ENCODE results near the gene RAB6B.

The RAB6B gene

DNA sequence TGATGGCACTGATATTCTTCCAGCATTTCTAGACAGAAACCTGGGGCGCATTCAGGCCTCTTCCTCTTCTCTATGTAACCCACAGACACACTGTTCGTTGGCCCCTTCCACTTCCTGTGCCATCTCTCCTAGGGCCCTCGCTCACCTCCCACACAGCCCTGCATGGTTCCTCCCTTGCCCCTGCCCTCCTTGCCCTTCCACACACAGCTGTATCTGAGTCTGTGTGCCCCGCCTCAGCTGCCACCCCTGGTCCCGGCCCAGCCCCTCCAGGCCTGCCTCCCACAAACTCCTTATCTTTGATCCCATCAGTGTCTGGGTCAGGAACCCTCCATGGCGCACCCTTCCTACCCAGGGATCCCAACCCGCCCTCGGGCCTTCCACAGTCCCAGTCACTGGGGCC lies 37.9 kb downstream of the RAB6B start:
- no peak for DNase-seq (ENCODE audit: low read depth in 2 of 2)

DNA sequence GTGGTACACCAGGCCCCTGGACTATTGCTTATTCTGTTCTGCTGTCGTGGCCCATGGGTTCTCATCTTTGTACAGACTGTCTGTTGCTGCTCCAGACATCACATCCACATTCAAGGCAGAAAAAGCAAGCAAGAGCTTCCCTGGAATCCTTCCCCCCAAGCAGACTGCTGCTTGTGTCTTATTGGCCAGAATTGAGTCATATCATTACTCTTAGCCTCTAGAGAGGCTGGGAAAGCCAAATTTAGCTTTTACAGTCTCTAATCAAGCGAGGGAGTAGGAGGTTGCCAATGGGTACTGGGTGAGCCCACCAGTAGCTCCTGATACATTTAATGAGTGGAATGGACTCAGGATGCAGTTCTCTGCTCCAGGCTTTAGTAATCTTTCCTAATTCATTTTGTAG lies 39.4 kb downstream of the RAB6B start:
- DNase-seq (ENCODE audit: low read depth in 2 of 2), result no peak

DNA sequence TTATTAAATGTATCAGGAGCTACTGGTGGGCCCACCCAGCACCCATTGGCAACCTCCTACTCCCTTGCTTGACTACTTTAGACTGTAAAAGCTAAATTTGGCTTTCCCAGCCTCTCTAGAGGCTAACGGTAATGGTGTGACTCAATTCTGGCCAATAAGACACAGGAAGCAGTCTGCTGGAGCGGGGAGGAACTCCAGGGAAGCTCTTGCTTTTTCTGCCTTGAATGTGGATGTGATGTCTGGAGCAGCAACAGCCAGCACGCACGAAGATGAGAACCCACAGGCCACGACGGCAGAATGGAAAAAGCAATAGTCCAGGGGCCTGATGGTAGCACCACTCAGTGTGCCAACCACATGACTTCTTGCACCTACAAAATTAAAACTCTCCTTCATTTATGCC lies 39.9 kb downstream of the RAB6B start:
- DNase-seq (ENCODE audit: low read depth in 2 of 2), result no peak

DNA sequence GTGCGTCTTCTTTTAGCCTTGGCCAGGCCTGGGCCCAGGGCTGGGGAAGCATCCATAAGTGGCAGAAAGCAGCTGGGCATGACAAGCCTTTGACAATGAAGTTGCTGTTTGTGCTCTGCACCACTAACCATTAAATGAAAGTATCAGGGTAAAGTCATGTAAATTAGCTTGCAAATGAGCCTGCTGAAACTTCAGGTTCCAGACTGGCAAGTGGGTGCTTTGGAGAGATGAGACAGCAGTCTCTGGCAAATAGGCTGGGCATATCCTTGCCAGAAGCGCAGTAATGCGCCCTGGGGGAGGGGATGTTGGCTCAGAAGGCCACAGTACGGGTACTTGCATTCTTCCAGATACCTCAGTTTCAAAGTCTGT lies 40.7 kb downstream of the RAB6B start:
- DNase-seq (ENCODE audit: low read depth in 2 of 2), result no peak

DNA sequence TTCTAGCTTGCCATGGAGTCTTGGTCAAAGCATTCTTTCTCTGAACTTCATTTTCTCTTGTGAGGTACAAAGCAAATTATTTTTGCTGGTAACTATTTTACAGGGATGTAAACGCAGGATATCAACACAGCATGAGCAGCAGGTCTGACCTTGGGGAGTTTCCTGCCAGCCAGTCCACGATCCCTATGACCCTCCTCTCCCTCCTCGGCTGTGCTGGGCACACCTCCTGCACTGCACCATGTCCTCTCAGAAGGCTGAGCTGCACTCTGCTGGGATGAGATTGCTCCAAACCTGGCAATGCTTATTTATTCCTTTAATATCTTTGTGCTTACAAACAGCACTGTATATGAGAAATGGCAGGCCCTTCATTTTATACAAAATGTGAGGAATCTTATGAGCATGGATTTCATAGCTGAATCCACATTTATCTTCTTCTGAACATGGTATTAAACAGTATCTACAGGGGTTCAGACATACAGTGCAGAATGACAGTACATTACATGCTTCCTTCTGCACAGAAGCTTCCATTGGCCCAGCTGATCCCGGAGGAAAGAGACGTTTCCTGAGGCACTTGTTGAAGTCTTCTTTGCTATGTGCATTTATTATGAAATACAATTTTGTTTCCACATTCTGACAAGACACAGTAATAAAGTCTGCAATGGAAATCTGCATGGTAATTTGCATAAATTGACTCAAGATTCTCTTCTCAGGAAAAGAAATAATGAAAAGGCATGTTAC lies 41.2 kb downstream of the RAB6B start:
- DNase-seq (ENCODE audit: low read depth in 2 of 2), result no peak

DNA sequence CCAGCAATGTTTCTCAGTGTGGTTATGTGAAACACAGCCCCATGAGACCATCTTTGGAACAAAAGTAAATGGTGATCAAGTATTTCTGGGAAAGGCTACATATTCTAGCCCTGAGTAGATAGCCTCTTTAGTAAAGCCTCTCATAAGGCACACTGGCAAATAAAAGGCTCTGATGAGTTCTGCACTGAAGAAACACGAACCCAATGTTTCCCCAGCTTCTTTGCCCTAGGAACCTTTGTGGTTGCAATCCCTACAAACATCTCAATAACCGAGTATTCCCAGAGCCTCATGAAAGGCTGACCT lies 41.8 kb downstream of the RAB6B start:
- no peak for DNase-seq (ENCODE audit: low read depth in 2 of 2)

DNA sequence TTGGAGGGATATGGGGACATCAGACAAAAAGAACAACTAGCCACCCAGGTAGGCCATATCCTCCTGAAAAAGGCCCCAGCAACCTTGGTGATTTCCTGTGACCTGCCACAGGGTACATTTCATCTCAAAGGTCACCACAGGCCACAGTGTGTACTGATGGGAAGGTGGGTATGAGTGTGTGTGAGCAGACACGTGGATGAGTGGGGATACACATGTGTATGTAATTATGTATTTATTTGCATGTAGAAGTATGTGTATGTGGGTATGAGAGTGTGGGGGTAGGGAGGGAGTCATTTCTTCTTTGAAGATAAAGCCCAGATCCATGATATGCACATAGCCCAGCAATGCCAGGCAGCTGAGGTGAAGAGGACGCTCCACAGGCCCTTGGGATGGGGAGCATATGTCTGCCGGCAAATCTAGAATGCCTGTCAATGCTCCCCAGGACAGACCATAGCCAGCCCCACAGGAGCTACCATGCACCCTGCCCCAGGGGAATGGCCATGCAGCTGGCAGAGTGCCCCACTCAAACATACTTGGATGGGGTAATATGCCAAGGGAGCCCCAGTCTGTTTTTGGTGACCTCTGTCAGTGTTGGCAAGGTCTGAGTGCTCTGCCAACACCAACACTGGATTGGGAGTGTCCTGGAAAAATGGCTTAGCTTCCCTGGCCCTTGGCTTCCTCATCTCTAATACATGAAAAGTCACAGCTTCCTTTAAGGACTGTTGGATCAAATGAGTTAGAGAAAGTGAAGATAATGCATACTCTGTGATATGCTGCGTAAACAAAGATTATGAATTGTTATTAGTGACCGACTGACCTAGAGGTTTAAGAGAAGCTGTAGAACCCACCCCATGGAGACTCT lies 42.4 kb downstream of the RAB6B start:
- no peak for DNase-seq (ENCODE audit: low read depth in 2 of 2)

DNA sequence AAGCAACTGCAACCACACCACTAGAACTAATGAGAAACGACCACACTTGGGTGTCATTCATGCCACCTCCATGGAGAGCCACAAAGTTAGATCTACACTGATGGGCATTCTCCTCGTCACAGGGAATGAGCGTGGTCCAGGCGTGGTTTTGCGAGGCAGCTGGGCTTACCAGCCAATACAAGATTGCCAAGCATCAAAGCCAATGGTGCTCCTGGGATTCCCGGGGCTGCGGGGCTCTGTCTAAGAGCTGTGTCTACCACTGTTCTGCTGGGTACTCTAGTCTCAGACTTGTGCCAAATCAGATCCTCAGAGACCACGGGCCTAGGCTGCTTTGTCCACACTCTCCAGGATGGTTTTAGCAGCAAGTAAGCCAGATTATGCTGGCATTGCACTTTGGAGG lies 43.8 kb downstream of the RAB6B start:
- no peak for DNase-seq (ENCODE audit: low read depth in 2 of 2)

DNA sequence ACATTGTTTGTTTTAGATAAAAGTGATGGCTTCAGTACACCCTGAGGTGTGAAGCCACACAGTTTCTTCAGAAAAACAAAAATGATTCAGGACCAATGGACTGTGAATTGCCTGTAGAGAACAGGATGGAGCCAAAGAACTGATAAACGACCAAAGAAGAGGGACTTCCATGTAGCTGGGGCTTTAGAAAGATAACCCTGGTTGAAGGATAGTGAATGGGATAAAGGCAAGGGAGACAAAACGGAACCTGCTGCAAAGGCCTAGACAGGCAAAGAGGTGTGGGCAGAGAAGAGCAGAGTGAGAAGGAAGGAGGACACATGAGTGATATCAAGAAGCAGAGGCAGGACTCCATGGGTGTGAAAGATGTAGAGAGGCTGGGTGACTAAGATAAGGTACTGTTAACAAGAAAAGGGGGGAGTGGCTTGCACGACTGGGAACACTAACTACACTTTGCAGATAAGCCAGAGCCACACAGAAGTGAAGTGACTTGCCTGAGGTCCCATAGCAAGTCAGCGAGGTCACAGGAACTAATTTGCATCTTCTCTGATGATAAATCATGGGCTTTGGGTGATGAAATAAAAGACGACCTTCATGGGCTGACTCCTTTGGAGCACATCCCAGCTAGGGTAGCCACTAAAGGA lies 44.3 kb downstream of the RAB6B start:
- DNase-seq (ENCODE audit: low read depth in 2 of 2), result peak; percentile 4

DNA sequence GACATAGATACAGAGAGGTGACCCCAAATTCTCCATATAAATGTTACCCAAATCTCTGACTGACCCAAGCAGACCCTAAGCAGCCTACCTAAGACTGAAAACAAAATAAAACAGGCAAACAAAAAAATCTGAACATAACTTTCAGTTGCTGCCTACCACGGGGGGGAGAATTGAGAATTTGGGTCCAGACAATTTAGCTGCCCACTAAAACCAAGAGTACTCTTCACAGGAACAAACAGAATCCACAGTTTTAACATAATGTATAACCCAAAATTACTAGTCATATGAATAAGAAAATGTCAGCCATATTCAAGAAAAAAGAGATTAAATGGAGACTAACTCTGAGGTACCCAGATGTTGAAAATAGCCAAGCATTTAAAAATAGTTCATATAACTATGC lies 45.6 kb downstream of the RAB6B start:
- DNase-seq (ENCODE audit: low read depth in 2 of 2), result no peak

DNA sequence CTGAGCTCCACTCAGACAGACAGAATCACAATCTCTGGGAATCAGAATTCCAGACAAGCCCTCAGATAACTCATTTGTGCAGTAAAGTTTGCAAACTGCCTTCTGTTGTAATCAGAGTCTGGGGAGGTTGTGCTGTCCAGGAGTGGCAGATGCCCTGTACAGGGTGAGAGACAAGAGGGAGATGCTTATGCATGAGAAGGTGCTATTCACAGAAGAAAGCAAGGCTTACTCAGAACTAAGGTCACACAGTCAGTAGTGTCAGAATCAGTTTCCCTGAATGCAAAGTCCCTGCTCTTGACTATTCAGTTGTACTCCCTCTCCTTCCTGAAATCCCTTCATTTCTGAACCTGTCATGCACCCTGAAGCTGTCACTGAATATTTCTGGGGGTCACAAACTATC lies 46.3 kb downstream of the RAB6B start:
- DNase-seq (ENCODE audit: low read depth in 2 of 2), result no peak

DNA sequence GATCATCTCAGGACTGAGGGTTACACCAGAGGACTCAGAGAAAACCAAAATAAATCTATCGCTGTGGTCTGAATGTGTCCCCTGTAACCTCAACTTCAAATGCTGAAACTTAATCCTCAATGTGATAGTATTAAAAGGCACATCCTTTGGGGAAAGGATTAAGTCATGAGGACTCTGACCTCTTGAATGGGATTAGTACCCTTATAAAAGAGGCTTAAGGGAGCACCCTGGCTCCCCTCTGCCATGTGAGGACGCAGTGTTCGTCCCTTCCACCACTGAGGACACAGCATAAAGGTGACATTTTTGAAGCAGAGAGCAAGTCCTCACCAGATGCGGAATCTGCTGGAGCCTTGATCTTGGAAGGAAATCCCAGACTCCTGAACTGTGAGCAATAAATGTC lies 50.6 kb downstream of the RAB6B start:
- no peak for DNase-seq (ENCODE audit: low read depth in 2 of 2)

DNA sequence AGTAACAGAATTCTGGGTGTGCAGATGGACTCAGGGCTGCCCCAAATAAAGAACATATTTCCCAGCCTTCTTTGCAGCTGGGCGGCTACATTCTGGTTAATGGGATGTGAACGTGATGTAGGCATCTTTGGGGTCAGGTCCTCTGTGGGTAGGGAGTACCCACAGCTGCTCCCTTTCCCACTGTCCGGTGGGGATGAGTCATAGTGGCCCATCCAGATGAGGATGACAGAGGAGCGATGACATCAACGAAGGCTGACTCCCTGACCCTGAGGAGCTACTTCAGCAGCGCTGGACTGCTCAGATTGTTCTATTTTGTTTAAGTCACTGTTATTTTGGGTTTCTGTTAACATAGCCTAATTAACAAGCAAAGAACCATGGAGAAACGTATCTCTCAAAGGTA lies 52.0 kb downstream of the RAB6B start:
- DNase-seq (ENCODE audit: low read depth in 2 of 2), result no peak

DNA sequence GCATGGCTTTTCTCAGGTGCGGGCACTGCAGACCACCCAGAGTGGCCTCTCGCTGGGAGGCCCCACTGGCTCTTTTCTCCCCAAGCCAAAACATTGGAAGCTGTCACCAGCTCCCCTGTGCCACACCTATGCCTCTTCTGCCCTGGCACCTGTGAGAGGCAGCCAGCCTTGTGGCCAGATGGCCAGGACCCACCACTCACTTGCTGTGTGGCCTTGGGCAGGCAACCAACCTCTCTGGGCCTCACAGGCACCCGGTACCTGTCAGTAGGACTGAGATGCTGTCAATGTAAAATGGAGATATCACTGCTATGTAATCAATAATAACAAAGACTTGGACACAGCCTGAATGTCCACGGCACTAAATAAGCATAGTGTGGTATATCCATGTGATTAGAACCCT lies 53.5 kb downstream of the RAB6B start:
- no peak for DNase-seq (ENCODE audit: low read depth in 2 of 2)

DNA sequence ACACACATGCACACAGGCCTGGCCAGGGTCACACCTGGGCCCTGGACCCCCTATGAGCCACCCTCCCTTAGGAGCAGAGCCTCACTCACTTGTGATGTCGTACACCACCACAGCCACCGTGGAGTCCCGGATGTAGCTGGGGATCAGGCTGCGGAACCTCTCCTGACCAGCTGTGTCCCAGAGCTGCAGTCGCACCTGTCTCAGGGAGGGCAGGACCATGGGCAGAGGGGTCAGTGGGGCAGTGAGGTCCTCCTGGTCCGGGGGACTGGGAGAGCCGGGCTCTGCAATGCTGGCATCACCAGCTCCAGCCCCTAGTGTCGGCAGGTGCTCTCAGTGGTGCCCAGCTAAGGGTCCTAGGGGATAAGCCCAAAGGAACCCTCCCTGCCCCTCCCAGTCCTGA lies 54.5 kb downstream of the RAB6B start:
- DNase-seq (ENCODE audit: low read depth in 2 of 2), result no peak

DNA sequence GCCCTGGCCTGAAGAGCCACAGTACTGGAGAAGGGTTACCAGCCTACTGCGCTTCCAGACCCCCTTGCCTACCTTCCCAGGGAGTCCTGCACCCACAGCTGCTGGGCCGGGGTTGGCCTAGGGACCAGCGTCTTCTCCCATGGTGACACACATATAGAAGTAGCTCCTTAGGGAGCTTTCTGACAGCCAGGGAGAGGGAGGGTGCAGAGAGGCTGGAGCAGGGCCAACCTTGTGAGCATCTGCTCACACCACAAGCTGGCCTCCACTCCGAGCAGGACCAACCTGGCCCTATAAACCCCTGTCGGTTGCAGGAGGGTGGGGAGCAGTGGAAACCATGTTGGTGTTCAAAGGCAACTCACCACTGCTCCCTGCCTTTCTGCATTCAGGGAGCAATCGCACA lies 54.9 kb downstream of the RAB6B start:
- no peak for DNase-seq (ENCODE audit: low read depth in 2 of 2)

DNA sequence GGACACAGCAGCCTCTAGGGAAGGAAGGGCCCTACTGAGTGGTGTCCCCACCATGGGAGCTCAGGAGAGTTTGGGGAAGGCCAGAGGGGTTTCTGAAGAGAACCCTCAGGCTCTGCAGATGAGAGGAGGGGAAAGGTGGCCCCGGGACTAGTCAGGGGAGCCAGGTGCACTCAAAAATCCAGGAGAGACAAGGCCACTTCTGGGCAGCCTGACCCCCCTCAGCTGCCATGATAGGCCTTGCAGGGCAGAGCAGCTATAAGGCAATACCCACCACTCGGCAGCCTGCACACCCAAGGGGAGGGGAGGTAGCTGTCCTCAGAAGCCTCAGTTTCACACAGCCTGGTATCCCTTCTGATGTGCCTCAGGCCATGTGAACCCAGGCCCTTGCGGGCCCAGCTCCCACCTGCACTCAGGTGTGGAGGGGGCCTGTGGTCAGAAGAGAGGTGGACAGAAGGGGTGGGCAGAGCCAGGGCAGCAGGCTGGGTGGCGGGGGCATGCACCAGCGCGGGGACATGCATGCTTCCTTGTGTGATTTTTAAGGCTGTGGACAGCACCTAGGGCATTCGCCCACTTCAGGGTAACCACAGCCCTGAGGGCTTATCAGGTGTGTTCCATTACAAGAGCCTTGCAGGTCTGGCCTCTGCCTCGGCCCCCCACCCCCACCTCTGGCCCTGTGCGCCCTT lies 55.5 kb downstream of the RAB6B start:
- no peak for DNase-seq (ENCODE audit: low read depth in 2 of 2)

DNA sequence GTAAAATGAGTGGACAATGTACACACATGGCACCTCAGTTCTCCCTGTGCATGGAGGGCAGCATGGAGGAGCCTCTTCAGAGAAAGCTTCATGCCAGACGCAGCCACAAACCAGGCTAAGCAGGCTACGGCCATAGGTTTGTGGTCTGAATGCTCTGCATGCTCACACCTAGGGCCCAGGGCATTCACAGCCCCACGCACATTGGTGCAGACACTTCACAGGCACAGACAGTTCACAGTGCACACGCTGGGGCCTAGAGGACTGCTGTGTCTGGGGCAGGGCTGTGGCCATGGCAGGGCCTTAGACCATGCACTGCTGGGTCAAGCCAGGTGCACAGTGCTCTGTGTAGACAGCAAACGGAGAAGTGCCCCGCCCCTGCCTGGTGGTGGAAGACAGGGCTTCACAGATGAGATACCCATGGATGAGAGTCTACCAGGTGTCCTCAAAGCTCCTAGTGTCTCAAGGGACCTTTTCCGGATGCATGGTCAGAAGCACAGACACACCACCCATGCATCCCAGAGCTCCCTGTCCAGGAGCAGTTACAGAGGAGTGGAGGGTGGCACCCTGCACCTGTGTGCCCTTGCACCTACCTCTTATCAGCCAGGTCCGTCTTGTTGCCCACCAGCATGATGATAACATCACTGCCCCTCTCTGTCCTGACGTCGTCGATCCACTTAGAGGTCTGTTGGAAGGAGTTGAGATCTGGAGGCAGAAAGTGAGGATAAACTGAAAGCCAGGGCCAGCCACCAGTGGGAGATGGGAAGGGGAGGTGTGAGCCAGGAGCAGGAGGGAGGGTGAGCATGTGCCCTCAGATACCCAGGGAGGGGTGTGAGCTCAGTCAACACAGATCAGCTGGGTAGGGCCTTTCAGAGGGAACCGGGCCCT lies 56.5 kb downstream of the RAB6B start:
- DNase-seq (ENCODE audit: low read depth in 2 of 2), result no peak

DNA sequence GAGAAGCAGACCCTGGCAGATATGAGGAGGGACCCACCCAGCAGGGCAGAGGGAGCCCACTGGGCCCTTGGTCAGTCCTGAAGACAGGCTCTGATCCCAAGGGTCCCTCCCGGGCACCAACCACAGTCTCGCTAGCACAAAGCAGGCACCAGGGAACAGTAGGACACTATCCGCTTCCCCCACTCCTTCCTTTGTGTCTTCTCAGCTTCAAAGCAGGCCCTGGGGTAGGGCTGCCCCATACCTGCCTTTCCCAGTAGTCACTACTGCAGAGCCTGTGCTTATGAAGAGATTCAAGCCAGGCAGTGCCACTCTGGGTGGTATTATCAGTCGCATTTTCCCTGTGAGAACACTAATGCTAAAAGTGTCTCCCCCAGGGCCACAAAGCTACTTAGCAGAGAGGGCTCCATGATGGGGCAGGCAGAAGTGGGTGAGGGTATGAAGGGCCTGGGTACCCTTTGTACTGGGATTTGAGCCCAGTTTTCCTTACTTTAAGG lies 57.3 kb downstream of the RAB6B start:
- no peak for DNase-seq (ENCODE audit: low read depth in 2 of 2)

DNA sequence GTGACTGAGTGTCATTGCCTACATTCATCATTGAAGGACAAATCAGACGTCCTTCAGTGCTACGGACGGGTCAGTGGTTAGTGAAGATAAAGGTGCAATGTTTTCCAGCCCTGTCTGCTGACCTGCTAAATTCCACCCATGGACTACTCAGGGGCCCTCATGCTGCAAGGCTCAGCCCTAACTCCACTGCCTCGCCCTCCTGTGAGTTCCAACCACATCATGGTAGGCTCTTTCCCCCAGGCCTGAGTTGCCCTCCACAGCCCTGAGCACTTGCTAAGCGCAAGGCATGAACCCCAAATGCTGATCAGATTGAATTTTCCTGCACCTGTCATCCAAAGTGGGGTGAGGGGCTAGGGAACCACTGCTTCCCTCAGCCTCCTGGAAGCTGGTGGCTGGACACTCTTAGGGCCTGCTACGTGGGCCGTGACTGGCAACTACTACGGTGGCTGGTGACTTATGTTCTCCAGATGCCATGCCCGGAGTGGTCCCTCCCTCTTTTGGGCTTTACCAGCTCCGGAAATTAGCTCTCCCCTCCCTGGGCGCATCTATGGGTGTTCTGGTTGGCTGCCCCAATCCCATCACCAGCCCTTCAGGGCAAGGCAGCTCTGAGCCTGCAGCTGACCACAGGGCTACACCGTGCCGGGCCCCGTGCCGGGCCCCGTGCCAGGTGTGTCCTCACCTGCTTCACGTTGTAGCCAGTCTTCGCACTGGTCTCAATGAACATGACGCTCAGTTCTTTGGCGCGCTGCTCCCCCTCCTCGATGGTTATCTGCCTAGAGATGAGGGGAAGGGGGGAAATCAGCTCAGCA lies 58.0 kb downstream of the RAB6B start:
- DNase-seq (ENCODE audit: low read depth in 2 of 2), result no peak

All from stimulated activated CD4-positive, alpha-beta T cell treated with anti-CD3 and anti-CD28 coated beads, Interleukin-4, amount 100 ng/mL, for 48 hours (primary cell).